Measurements from ENCODE around the gene FOXD2.

DNA sequence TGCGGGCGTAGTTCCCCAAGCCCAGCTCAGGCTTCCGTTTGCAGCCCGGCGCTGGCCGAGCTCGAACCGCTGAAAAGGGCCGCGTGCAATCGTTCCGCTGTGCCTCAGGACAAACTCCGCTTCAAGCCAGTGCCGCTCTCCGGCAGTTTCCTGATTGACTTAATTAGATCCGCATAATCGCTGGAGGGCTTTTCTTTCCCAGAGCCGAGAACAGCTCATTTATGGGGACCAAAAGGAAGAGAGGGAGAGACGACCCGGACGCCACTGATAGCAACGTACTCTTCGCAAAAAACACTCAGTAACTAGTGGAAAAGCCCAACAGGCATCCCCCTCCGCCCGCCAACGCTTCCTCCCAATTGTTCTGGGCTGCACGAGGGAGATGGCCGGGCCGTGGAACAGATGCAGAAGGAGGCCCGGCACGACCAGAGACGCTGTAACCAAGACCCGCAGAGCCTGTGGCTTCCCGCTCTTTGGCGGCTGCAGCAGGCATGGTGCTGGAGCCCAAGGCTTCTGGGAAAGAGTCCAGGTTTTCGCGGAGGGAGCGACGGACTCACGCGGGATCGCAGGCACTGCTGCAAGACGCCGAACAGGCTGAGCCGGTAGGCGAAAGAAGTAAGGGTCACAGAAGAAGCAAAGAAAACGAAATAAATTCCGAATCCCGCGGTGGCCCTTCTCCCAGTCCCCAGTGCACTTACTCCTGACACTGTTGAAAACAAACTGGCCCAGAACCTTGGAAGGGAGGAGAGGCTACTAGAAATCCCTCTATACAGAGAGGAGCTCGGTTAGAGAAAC, 3.6 kb upstream of the FOXD2 start:
- TF ChIP-seq POLR2A (IDR thresholded peaks at IDR 0.05; ENCODE audit: low read depth) (no peak), CTCF (IDR thresholded peaks at IDR 0.05) (no peak)

Data from esophagus muscularis mucosa (tissue), 3 donors.